ENCODE measurements around the gene ECE1. TPM values are rescaled to one million over a fixed set of nuclear protein-coding genes. Genes with fewer than 3 reads are reported as not detected.
A peak's percentile ranks its signal among the peaks of the same experiment; 100 is the strongest.

The ECE1 gene
- 37.2 and 49.8 TPM in 2 replicates for total RNA-seq (ENCODE audit: low replicate concordance)
- long read RNA-seq, partial matches to known transcripts = 2 of 10 reads
- long read RNA-seq, other reads (novel, unspliced or antisense) = 3 of 10 reads

DNA sequence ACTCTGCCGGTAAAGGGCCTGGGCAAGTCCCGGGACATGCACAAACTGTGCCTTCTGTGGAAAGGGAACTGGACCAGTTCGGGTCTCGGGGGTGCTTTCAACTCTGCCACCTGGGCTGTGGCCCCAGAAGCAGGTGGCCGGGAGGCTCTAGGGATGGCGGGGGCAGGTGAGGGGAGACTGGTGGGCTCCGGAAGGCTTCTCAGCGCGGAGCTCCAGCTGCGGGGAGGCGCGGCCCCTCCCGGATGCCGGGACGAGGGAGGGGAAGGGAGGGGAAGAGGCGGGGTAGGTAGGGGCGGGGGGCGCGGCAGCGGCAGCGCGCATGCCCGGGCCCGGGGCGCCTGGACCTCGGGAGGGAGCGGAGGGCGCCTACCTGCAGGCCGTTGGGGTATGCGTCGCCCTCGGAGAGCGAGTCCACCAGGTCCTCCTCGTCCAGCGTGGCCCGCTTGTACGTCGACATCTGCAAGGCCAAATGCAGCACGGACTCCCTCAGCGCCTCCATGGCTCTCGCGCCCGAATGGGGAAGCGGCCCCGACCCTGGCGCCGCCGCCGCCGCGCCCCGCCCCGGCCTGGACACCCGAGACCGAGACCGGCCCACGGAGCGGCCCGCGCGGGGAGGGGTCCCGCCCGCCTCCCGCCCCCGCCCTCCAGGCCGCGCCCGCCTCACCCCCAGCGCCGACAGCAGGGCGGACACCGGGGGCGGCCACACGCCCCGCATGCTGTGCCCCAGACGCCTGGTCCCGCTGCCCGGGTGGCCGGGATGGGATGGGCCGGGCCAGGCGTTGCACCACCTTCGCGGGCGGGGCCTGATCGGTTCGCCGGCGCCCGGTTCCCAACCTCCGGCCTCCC is at the start of gene ECE1:
Gene ECE1 (minus strand): TSS at position 764 of the 846 bp plus-strand sequence. CDS start 49 bp downstream, at position 715.
- H3K4me3 Mint-ChIP-seq = peak within 1 kb of the TSS; percentile 88
- DNase-seq (ENCODE audit: extremely low spot score, unreplicated experiment) = no peak
- TF ChIP-seq, protein P1, sequence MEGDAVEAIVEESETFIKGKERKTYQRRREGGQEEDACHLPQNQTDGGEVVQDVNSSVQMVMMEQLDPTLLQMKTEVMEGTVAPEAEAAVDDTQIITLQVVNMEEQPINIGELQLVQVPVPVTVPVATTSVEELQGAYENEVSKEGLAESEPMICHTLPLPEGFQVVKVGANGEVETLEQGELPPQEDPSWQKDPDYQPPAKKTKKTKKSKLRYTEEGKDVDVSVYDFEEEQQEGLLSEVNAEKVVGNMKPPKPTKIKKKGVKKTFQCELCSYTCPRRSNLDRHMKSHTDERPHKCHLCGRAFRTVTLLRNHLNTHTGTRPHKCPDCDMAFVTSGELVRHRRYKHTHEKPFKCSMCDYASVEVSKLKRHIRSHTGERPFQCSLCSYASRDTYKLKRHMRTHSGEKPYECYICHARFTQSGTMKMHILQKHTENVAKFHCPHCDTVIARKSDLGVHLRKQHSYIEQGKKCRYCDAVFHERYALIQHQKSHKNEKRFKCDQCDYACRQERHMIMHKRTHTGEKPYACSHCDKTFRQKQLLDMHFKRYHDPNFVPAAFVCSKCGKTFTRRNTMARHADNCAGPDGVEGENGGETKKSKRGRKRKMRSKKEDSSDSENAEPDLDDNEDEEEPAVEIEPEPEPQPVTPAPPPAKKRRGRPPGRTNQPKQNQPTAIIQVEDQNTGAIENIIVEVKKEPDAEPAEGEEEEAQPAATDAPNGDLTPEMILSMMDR (conservative IDR thresholded peaks at IDR 0.05) = no peak
- H3K27me3 Mint-ChIP-seq = no peaks in the 10 kb centered on the region
- no peaks in the 10 kb centered on the region for H3K9me3 Mint-ChIP-seq
- peaks cover 35% of the 10 kb centered on the region for H3K4me1 Mint-ChIP-seq (ENCODE audit: unreplicated experiment)
- H3K27ac Mint-ChIP-seq = peak within 1 kb of the TSS; percentile 77
- no peaks in the 10 kb centered on the region for H3K36me3 Mint-ChIP-seq

DNA sequence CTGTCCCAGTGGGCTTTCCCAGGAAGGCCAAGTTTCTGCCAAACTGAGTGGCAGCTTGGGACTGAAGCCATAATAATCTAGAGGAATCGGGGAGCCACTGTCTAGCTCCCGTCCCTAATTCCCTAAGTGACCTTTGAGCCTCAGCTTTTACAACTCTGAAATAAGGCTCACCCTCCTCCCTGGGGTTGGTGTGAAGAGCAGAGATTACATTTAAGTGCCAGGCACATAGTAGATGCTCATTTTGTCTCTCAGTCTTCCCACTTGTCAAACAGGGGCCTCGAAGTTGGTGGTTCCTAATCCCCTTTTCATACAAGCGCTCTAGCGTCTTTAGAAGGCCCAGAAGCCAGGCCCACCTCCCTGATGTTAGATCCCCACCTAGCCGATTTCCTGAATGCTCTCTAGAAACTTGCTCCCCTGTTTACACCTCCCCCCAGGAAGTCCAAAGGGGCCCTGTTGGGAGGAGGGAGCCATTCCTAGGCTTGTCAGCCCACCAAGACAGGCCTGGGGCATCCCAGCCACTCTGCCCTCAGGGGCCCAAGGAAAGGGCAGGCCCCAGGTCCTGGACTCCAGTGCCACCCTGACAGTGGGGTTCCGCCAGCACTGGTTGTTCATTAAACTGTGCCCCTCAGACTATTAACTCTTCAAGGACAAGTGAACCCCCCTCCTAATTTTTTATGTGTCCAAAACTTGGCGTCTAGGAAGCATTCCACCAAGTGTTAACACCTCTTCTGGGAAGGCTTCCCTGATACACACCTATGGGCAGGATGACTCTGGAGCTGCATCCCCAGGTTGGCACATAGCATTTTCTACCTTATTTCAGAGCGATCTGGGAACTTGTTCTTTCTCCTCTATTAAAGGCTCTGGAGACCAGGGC is 49.3 kb upstream of the ECE1 start:
- no peak for DNase-seq (ENCODE audit: extremely low spot score, unreplicated experiment)
- H3K9me3 Mint-ChIP-seq = no peaks in the 10 kb centered on the region
- TF ChIP-seq, protein P1 (conservative IDR thresholded peaks at IDR 0.05) = no peak
- H3K27ac Mint-ChIP-seq = peak overlapping the region; percentile 72
- H3K27me3 Mint-ChIP-seq = peaks cover 5% of the 10 kb centered on the region
- no peaks in the 10 kb centered on the region for H3K36me3 Mint-ChIP-seq
- no peak overlapping the region for H3K4me3 Mint-ChIP-seq
- peaks cover 56% of the 10 kb centered on the region for H3K4me1 Mint-ChIP-seq (ENCODE audit: unreplicated experiment)

GRCh38 chr1:21338573-21339355 is 48.5 kb upstream of the ECE1 start:
- peak overlapping the region; percentile 72 for H3K27ac Mint-ChIP-seq
- H3K4me3 Mint-ChIP-seq = peak overlapping the region; percentile 44
- no peak for DNase-seq (ENCODE audit: extremely low spot score, unreplicated experiment)
- no peaks in the 10 kb centered on the region for H3K9me3 Mint-ChIP-seq
- H3K27me3 Mint-ChIP-seq = peaks cover 3% of the 10 kb centered on the region
- TF ChIP-seq, protein P1 (conservative IDR thresholded peaks at IDR 0.05) = no peak
- H3K4me1 Mint-ChIP-seq (ENCODE audit: unreplicated experiment) = peaks cover 63% of the 10 kb centered on the region
- H3K36me3 Mint-ChIP-seq = no peaks in the 10 kb centered on the region

- peak overlapping the region; percentile 30 for H3K27ac Mint-ChIP-seq
- no peaks in the 10 kb centered on the region for H3K36me3 Mint-ChIP-seq
- peaks cover 60% of the 10 kb centered on the region for H3K4me1 Mint-ChIP-seq (ENCODE audit: unreplicated experiment)
- H3K4me3 Mint-ChIP-seq = no peak overlapping the region
- no peak for DNase-seq (ENCODE audit: extremely low spot score, unreplicated experiment)
- TF ChIP-seq, protein P1 (conservative IDR thresholded peaks at IDR 0.05) = no peak
- no peaks in the 10 kb centered on the region for H3K27me3 Mint-ChIP-seq
- no peaks in the 10 kb centered on the region for H3K9me3 Mint-ChIP-seq
These were observed 47.8 kb upstream of the ECE1 start for GRCh38 chr1:21337928-21338572.

All from type B pancreatic cell (in vitro differentiated cells).